Immature natural killer cell (primary cell): ENCODE results near the gene EMP2. TPM values are rescaled to one million over a fixed set of nuclear protein-coding genes. Genes with fewer than 3 reads are reported as not detected.
"Not testable (repeated sequence)": the region's sequence is repeated elsewhere in the genome, so short reads cannot be mapped to it uniquely, and the experiment has no call there.

ENCODE experiments used
- DNase-seq, 3 donors: peaks; one replicate each; pipeline ENCODE4 v3.0.0; 2022; ENCODE audit warnings: mixed read lengths in 1 of 3
- H3K27ac Mint-ChIP-seq, 6 donors: one replicate each; pipeline ENCODE4 v1.8.0; 2020; ENCODE audit warnings: mixed read lengths in 6 of 6, mild to moderate bottlenecking in 5 of 6, inconsistent platforms in 4 of 6, moderate library complexity in 3 of 6
- H3K27me3 Mint-ChIP-seq, 3 donors: one replicate each; pipeline ENCODE4 v1.8.0; 2020 to 2021; ENCODE audit warnings: low read depth in 3 of 3, mild to moderate bottlenecking in 3 of 3, mixed read lengths in 3 of 3, moderate library complexity in 3 of 3, inconsistent platforms in 1 of 3
- H3K36me3 Mint-ChIP-seq, 3 donors: one replicate each; pipeline ENCODE4 v1.8.0; 2020; ENCODE audit warnings: mixed read lengths in 3 of 3, inconsistent platforms in 2 of 3, mild to moderate bottlenecking in 2 of 3
- H3K4me1 Mint-ChIP-seq, 2 donors: one replicate each; pipeline ENCODE4 v1.8.0; 2020; ENCODE audit warnings: inconsistent platforms in 2 of 2, mild to moderate bottlenecking in 2 of 2, mixed read lengths in 2 of 2, moderate library complexity in 1 of 2
- H3K4me3 Mint-ChIP-seq, 5 donors: one replicate each; pipeline ENCODE4 v1.8.0; 2020; ENCODE audit warnings: mild to moderate bottlenecking in 5 of 5, mixed read lengths in 5 of 5, inconsistent platforms in 3 of 5, moderate library complexity in 3 of 5
- H3K9me3 Mint-ChIP-seq, 6 donors: one replicate each; pipeline ENCODE4 v1.8.0; 2020; ENCODE audit warnings: mild to moderate bottlenecking in 6 of 6, mixed read lengths in 6 of 6, inconsistent platforms in 4 of 6, moderate library complexity in 3 of 6
- polyA plus RNA-seq, 3 donors: library from polyadenylated mRNA; unstranded; fragments of 300-500 nt; fragmentation: Illumina TruSeq; gene quantifications; one replicate each; pipeline ENCODE4 v1.2.3, GENCODE V29; 2021

Gene EMP2
- polyA plus RNA-seq, 3 donors from 2014 or later: not detected

- H3K27ac Mint-ChIP-seq: no peak overlapping the region
- H3K4me3 Mint-ChIP-seq: no peak overlapping the region
- DNase-seq: no peak
- no peaks in the 10 kb centered on the region for H3K9me3 Mint-ChIP-seq
- peaks cover 2 to 9% (median 7%) of the 10 kb centered on the region in 3 donors for H3K27me3 Mint-ChIP-seq
- H3K4me1 Mint-ChIP-seq: no peaks in the 10 kb centered on the region
- no peaks in the 10 kb centered on the region for H3K36me3 Mint-ChIP-seq
Observed at GRCh38 chr16:10561001-10561400, 19.4 kb downstream of the EMP2 start.

GRCh38 chr16:10559792-10560191, 20.6 kb downstream of the EMP2 start:
- H3K9me3 Mint-ChIP-seq, H3K4me1 Mint-ChIP-seq, DNase-seq, H3K36me3 Mint-ChIP-seq, H3K27me3 Mint-ChIP-seq, H3K27ac Mint-ChIP-seq, H3K4me3 Mint-ChIP-seq: not testable (repeated sequence)

- Mint-ChIP-seq H3K36me3 (no peaks in the 10 kb centered on the region), H3K4me3 (no peak overlapping the region), H3K4me1 (no peaks in the 10 kb centered on the region), H3K27me3 (peaks cover 3 to 13% (median 7%) of the 10 kb centered on the region in 3 donors), H3K27ac (no peak overlapping the region), H3K9me3 (no peaks in the 10 kb centered on the region)
- DNase-seq: no peak
Observed at GRCh38 chr16:10558746-10559641, 21.4 kb downstream of the EMP2 start.

GRCh38 chr16:10558305-10558704, 22.1 kb downstream of the EMP2 start:
- no peak overlapping the region for H3K4me3 Mint-ChIP-seq
- no peak overlapping the region for H3K27ac Mint-ChIP-seq
- no peak for DNase-seq
- peaks cover 3 to 13% (median 6%) of the 10 kb centered on the region in 3 donors for H3K27me3 Mint-ChIP-seq
- H3K9me3 Mint-ChIP-seq: no peaks in the 10 kb centered on the region
- H3K36me3 Mint-ChIP-seq: no peaks in the 10 kb centered on the region
- H3K4me1 Mint-ChIP-seq: peaks cover 4 to 5% of the 10 kb centered on the region in 2 donors

- no peaks in the 10 kb centered on the region for H3K36me3 Mint-ChIP-seq
- H3K27me3 Mint-ChIP-seq: peaks cover 3 to 13% (median 6%) of the 10 kb centered on the region in 3 donors
- no peak overlapping the region for H3K4me3 Mint-ChIP-seq
- H3K27ac Mint-ChIP-seq: no peak overlapping the region
- H3K9me3 Mint-ChIP-seq: no peaks in the 10 kb centered on the region
- peaks cover 8 to 10% of the 10 kb centered on the region in 2 donors for H3K4me1 Mint-ChIP-seq
- DNase-seq: no peak
Observed at GRCh38 chr16:10557750-10558149, 22.6 kb downstream of the EMP2 start.

GRCh38 chr16:10556236-10556635, 24.2 kb downstream of the EMP2 start:
- Mint-ChIP-seq H3K27ac (no peak overlapping the region), H3K4me3 (no peak overlapping the region), H3K36me3 (no peaks in the 10 kb centered on the region)

GRCh38 chr16:10554569-10554968, 25.8 kb downstream of the EMP2 start:
- H3K4me3 Mint-ChIP-seq: no peak overlapping the region
- no peaks in the 10 kb centered on the region for H3K9me3 Mint-ChIP-seq
- peaks cover 0 to 4% (median 1%) of the 10 kb centered on the region in 3 donors for H3K27me3 Mint-ChIP-seq
- no peak for DNase-seq
- H3K4me1 Mint-ChIP-seq: peaks cover 10 to 14% of the 10 kb centered on the region in 2 donors
- H3K36me3 Mint-ChIP-seq: no peaks in the 10 kb centered on the region
- no peak overlapping the region for H3K27ac Mint-ChIP-seq

More at GRCh38 chr16:10556236-10556635, 24.2 kb downstream of the EMP2 start:
- Mint-ChIP-seq H3K27me3 (peaks cover 0 to 8% (median 3%) of the 10 kb centered on the region in 3 donors), H3K4me1 (peaks cover 10 to 14% of the 10 kb centered on the region in 2 donors), H3K9me3 (no peaks in the 10 kb centered on the region)
- DNase-seq: no peak

- Mint-ChIP-seq H3K4me3 (peak overlapping the region; percentile 87 to 100 (median 90)), H3K4me1 (peaks cover 10 to 14% of the 10 kb centered on the region in 2 donors), H3K27me3 (peaks cover 1 to 8% (median 3%) of the 10 kb centered on the region in 3 donors), H3K36me3 (peaks cover 0 to 7% (median 0%) of the 10 kb centered on the region in 3 donors), H3K27ac (peak overlapping the region; percentile 20 to 89 (median 74)), H3K9me3 (peaks cover 0 to 11% (median 0%) of the 10 kb centered on the region in 6 donors)
- peak; percentile 57 to 64 (median 61) for DNase-seq
Observed at GRCh38 chr16:10552998-10553491, 27.4 kb downstream of the EMP2 start.

- Mint-ChIP-seq H3K4me1 (peaks cover 10 to 14% of the 10 kb centered on the region in 2 donors), H3K4me3 (peak overlapping the region in 4 of 5 donors; percentile 87 to 100 (median 91)), H3K36me3 (peaks cover 0 to 7% (median 3%) of the 10 kb centered on the region in 3 donors), H3K27me3 (peaks cover 1 to 8% (median 3%) of the 10 kb centered on the region in 3 donors), H3K9me3 (peaks cover 0 to 11% (median under 1%) of the 10 kb centered on the region in 6 donors), H3K27ac (no peak overlapping the region)
- no peak for DNase-seq
Observed at GRCh38 chr16:10552281-10552680, 28.1 kb downstream of the EMP2 start.

GRCh38 chr16:10551881-10552280, 28.5 kb downstream of the EMP2 start:
- Mint-ChIP-seq H3K27me3 (peaks cover 1 to 8% (median 3%) of the 10 kb centered on the region in 3 donors), H3K4me1 (peaks cover 10 to 14% of the 10 kb centered on the region in 2 donors), H3K4me3 (no peak overlapping the region), H3K36me3 (peaks cover 0 to 7% (median 3%) of the 10 kb centered on the region in 3 donors), H3K27ac (no peak overlapping the region), H3K9me3 (peaks cover 0 to 11% (median 1%) of the 10 kb centered on the region in 6 donors)
- no peak for DNase-seq

- H3K4me1 Mint-ChIP-seq: peaks cover 8 to 10% of the 10 kb centered on the region in 2 donors
- H3K27ac Mint-ChIP-seq: no peak overlapping the region
- peaks cover 0 to 4% (median 3%) of the 10 kb centered on the region in 3 donors for H3K27me3 Mint-ChIP-seq
- H3K4me3 Mint-ChIP-seq: no peak overlapping the region
- H3K36me3 Mint-ChIP-seq: peaks cover 0 to 7% (median 3%) of the 10 kb centered on the region in 3 donors
- peaks cover 0 to 11% (median 1%) of the 10 kb centered on the region in 6 donors for H3K9me3 Mint-ChIP-seq
- DNase-seq: no peak
Observed at GRCh38 chr16:10548404-10548803, 32.0 kb downstream of the EMP2 start.

- no peak overlapping the region for H3K4me3 Mint-ChIP-seq
Observed at GRCh38 chr16:10547708-10548107, 32.7 kb downstream of the EMP2 start.

GRCh38 chr16:10543231-10543977, 37.0 kb downstream of the EMP2 start:
- Mint-ChIP-seq H3K27ac (no peak overlapping the region), H3K36me3 (peaks cover 0 to 3% (median 0%) of the 10 kb centered on the region in 3 donors), H3K9me3 (peaks cover 0 to 3% (median 1%) of the 10 kb centered on the region in 6 donors), H3K27me3 (peaks cover 4 to 7% (median 4%) of the 10 kb centered on the region in 3 donors), H3K4me3 (no peak overlapping the region), H3K4me1 (no peaks in the 10 kb centered on the region)
- DNase-seq: no peak

More at GRCh38 chr16:10547708-10548107, 32.7 kb downstream of the EMP2 start:
- H3K9me3 Mint-ChIP-seq: peaks cover 0 to 11% (median 1%) of the 10 kb centered on the region in 6 donors
- peaks cover 2 to 3% of the 10 kb centered on the region in 2 donors for H3K4me1 Mint-ChIP-seq
- peaks cover 0 to 4% (median 3%) of the 10 kb centered on the region in 3 donors for H3K27me3 Mint-ChIP-seq
- no peak for DNase-seq
- H3K36me3 Mint-ChIP-seq: peaks cover 0 to 7% (median 3%) of the 10 kb centered on the region in 3 donors
- no peak overlapping the region for H3K27ac Mint-ChIP-seq
